ENCODE results near the gene MAST1. TPM values are rescaled to one million over a fixed set of nuclear protein-coding genes. Genes with fewer than 3 reads are reported as not detected.
"Not testable (repeated sequence)": the region's sequence is repeated elsewhere in the genome, so short reads cannot be mapped to it uniquely, and the experiment has no call there.

MAST1 gene
- total RNA-seq, 4 donors from 2014 or later = 0.64 to 2.4 (median 0.82) TPM; not detected in 1

DNA sequence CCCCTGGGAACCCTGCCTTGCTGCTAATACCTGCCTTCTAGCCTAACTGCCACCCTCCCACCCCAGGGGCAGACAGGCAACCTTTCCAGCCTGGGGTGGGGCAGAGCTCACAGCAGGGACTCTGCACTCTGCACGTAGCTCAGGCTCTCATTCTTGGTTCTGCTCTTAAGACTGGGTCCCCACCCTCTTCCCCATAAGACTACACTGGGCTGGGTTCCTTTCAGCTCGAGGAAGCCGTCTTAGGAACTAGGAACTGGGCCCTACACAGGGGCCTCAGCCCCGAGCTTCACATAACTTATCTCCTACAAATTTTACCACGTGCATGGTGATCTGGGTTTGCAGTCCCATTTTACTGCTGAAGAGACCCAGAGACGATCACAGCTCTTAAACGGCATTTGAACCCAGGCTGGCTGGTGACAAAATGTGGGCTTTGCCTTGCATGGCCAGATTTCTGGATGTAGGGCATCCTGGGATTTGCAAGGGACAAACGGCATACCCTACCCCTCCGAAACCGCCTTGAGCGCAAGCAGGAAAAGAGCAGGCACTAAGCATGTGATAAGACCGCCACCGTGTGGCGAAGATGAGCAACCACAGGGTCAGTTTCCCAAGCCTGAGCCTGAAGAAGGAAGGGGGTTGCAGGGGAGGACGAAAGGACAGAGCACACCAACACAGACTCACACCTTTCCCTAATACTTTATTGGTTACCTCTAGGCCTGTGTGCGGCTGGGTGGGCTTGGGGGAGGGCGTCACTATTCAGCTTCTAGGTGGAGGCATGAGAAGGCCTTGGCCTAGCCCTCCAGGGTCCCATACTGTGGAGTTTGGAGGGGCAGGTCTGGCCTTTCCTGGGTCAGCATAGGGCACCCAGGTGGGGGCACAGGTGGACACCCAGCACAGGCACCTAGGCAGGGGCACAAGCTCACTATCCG lies 41.9 kb upstream of the MAST1 start:
- DNase-seq = peak; percentile 85
- H3K9me3 ChIP-seq = no peaks in the 10 kb centered on the region
- in situ Hi-C loops (cut with MboI; ENCODE audit: low pct_ligation_motif_present in 1 of 4, low pct_unique_long_range_greater_than_20kb in 1 of 4, low sequenced_read_pairs in 3 of 4) (no loop called here), intact Hi-C loops (cut with DNase I; ENCODE audit: low total_unique reads) (loop anchor here (1.0 kb wide), 1 partner anchor 19 kb away; no protein-coding TSS in a partner anchor)
- H3K4me1 ChIP-seq = peaks cover 12 to 43% (median 25%) of the 10 kb centered on the region in 4 donors
- 0 to 4% methylated on average over 8 to 18 of the region's 18 CpGs for WGBS, 2 donors (ENCODE audit: low coverage in 1 of 2)
- H3K27me3 ChIP-seq = no peaks in the 10 kb centered on the region
- H3K27ac ChIP-seq = peak overlapping the region; percentile 97 to 99 (median 98)
- TF ChIP-seq, protein P1, sequence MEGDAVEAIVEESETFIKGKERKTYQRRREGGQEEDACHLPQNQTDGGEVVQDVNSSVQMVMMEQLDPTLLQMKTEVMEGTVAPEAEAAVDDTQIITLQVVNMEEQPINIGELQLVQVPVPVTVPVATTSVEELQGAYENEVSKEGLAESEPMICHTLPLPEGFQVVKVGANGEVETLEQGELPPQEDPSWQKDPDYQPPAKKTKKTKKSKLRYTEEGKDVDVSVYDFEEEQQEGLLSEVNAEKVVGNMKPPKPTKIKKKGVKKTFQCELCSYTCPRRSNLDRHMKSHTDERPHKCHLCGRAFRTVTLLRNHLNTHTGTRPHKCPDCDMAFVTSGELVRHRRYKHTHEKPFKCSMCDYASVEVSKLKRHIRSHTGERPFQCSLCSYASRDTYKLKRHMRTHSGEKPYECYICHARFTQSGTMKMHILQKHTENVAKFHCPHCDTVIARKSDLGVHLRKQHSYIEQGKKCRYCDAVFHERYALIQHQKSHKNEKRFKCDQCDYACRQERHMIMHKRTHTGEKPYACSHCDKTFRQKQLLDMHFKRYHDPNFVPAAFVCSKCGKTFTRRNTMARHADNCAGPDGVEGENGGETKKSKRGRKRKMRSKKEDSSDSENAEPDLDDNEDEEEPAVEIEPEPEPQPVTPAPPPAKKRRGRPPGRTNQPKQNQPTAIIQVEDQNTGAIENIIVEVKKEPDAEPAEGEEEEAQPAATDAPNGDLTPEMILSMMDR (IDR thresholded peaks at IDR 0.05) = peak; percentile 93 to 100 (median 96)
- TF ChIP-seq POLR2AphosphoS5 (IDR thresholded peaks at IDR 0.05) = peak in 2 of 3 donors; percentile 66 to 85
- peak; percentile 72 for TF ChIP-seq POLR2A (IDR thresholded peaks at IDR 0.05)
- no peak for TF ChIP-seq EP300 (IDR thresholded peaks at IDR 0.05; ENCODE audit: low read depth)
- H3K36me3 ChIP-seq = no peaks in the 10 kb centered on the region
- peak overlapping the region in 1 of 4 donors; percentile 32 for H3K4me3 ChIP-seq

DNA sequence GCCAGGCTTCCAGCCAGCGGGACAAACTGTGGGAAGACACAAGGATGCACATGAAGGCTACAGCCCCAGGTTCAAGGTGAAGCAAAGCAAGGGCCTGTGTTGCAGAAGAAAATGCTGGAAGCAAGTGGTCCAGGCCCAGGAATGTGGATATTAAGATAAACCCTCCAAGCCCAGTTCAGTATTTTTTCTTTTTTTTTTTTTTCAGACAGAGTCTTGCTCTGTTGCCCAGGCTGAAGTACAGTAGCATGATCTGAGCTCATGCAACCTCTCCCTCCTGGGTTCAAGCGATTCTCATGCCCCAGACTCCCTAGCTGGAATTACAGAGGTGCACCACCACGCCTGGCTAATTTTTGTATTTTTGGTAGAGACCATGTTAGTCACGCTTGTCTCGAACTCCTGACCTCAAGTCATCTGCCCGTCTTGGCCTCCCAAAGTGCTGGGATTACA lies 41.2 kb upstream of the MAST1 start:
- Histone ChIP-seq H3K4me3 (no peak overlapping the region), H3K36me3 (no peaks in the 10 kb centered on the region), H3K4me1 (peaks cover 12 to 45% (median 28%) of the 10 kb centered on the region in 4 donors), H3K27me3 (no peaks in the 10 kb centered on the region), H3K27ac (peak overlapping the region in 2 of 4 donors; percentile 99), H3K9me3 (no peaks in the 10 kb centered on the region)
- in situ Hi-C loops (cut with MboI; ENCODE audit: low pct_ligation_motif_present in 1 of 4, low pct_unique_long_range_greater_than_20kb in 1 of 4, low sequenced_read_pairs in 3 of 4) (no loop called here), intact Hi-C loops (cut with DNase I; ENCODE audit: low total_unique reads) (no loop called here)
- TF ChIP-seq POLR2AphosphoS5 (IDR thresholded peaks at IDR 0.05) (peak in 1 of 3 donors; percentile 62), POLR2A (IDR thresholded peaks at IDR 0.05) (no peak)
- DNase-seq = no peak
- 86 to 89% methylated on average over 4 to 6 of the region's 6 CpGs for WGBS, 2 donors (ENCODE audit: low coverage in 1 of 2)

GRCh38 chr19:12797607-12798006 lies 40.7 kb upstream of the MAST1 start:
- H3K27ac ChIP-seq; intact Hi-C loops (cut with DNase I; ENCODE audit: low total_unique reads): not testable (repeated sequence)
- H3K4me1 ChIP-seq = peaks cover 16 to 49% (median 32%) of the 10 kb centered on the region in 4 donors

DNA sequence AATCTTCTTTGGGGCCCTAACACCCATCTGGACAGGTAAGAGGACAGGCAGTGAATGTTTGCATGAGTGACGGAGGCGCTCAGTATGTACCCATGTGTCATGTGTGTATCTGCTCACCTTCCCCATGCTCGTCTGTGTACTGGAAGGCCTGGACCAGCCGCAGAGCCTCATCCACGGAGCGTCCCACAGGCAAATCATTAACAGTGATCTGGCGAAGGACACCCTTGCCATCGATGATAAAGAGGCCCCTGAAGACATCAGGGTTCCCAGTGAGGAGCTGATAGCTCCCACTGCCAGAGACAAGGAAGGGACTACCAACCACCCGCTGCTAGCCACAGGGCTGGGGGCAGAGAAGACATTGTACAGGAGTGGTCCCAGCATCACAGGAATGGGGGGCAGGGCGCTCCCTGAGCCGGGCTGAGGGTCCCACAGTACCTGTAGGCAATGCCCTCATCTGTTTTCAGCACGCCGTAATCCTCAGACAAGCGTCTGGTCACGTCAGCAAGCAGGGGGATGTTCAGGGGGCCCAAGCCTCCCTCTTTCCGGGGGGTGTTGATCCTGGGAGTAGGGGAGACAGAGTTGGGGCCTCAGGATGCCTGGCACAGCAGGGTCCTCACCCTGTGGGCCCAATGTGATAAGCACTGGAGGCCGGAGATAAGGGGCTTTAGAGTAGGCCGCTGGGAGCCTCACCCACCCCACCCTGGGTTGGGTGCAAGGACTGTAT lies 38.4 kb upstream of the MAST1 start:
- no peak overlapping the region for H3K4me3 ChIP-seq
- 86% methylated on average over 18 of the region's 18 CpGs; no CpG with 5 or more reads in 1 of the 2 donors for WGBS, 2 donors (ENCODE audit: low coverage in 1 of 2)
- no peaks in the 10 kb centered on the region for H3K27me3 ChIP-seq
- intact Hi-C loops (cut with DNase I; ENCODE audit: low total_unique reads) (loop anchor here (5.0 kb wide), 1 partner anchor 33 kb away; no protein-coding TSS in a partner anchor), in situ Hi-C loops (cut with MboI; ENCODE audit: low pct_ligation_motif_present in 1 of 4, low pct_unique_long_range_greater_than_20kb in 1 of 4, low sequenced_read_pairs in 3 of 4) (no loop called here)
- H3K36me3 ChIP-seq = no peaks in the 10 kb centered on the region
- TF ChIP-seq EP300 (IDR thresholded peaks at IDR 0.05; ENCODE audit: low read depth) (no peak), POLR2AphosphoS5 (IDR thresholded peaks at IDR 0.05) (peak in 1 of 3 donors; percentile 20)
- H3K4me1 ChIP-seq = peaks cover 16 to 41% (median 29%) of the 10 kb centered on the region in 4 donors
- no peaks in the 10 kb centered on the region for H3K9me3 ChIP-seq
- H3K27ac ChIP-seq = peak overlapping the region in 2 of 4 donors; percentile 81 to 88
- DNase-seq = no peak

More at GRCh38 chr19:12797607-12798006, 40.7 kb upstream of the MAST1 start:
- 83 to 95% methylated on average over 2 to 7 of the region's 7 CpGs for WGBS, 2 donors (ENCODE audit: low coverage in 1 of 2)
- DNase-seq; H3K27me3 ChIP-seq; in situ Hi-C loops (cut with MboI; ENCODE audit: low pct_ligation_motif_present in 1 of 4, low pct_unique_long_range_greater_than_20kb in 1 of 4, low sequenced_read_pairs in 3 of 4); H3K4me3 ChIP-seq; H3K9me3 ChIP-seq; H3K36me3 ChIP-seq: not testable (repeated sequence)

DNA sequence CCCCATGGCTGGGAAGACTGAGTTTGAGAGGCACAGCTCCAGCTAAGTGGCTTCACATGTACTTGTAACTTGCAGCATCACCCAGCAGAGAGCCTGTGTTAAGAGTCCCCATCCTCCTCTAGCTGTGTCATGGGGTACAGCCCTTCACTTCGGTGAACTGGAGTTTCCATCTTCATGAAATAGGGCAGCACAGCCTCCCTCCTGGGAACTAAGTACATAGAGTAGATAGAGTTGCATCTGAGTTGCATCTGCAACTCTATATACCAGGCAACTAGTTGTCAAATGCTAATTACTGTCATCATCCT lies 37.9 kb upstream of the MAST1 start:
- in situ Hi-C loops (cut with MboI; ENCODE audit: low pct_ligation_motif_present in 1 of 4, low pct_unique_long_range_greater_than_20kb in 1 of 4, low sequenced_read_pairs in 3 of 4) = no loop called here
- WGBS, 2 donors (ENCODE audit: low coverage in 1 of 2) = 56% methylated on average over 1 of the region's 1 CpG; no CpG with 5 or more reads in 1 of the 2 donors
- TF ChIP-seq, protein P1 (IDR thresholded peaks at IDR 0.05) = no peak
- no peak for TF ChIP-seq POLR2A (IDR thresholded peaks at IDR 0.05)
- no peak for TF ChIP-seq POLR2AphosphoS5 (IDR thresholded peaks at IDR 0.05)
- no peak for TF ChIP-seq EP300 (IDR thresholded peaks at IDR 0.05; ENCODE audit: low read depth)
- DNase-seq = no peak
- Histone ChIP-seq H3K4me1 (peaks cover 16 to 36% (median 28%) of the 10 kb centered on the region in 4 donors), H3K27me3 (no peaks in the 10 kb centered on the region), H3K4me3 (peak overlapping the region in 3 of 4 donors; percentile 70 to 84 (median 80)), H3K36me3 (no peaks in the 10 kb centered on the region), H3K27ac (peak overlapping the region; percentile 80 to 88 (median 84)), H3K9me3 (no peaks in the 10 kb centered on the region)
- intact Hi-C loops (cut with DNase I; ENCODE audit: low total_unique reads) = loop anchor here (5.0 kb wide), 1 partner anchor 33 kb away; no protein-coding TSS in a partner anchor
